GM21515 (cell line): ENCODE measurements around the gene SSX2IP.
A peak's percentile ranks its signal among the peaks of the same experiment; 100 is the strongest.

Experiments
- ATAC-seq: cut with Tn5 transposase; IDR thresholded peaks from one replicate; pipeline ENCODE4 v1.9.1; 2021; ENCODE audit not compliant: unreplicated experiment

SSX2IP gene

GRCh38 chr1:84709131-84709530 lies 18.9 kb upstream of the SSX2IP start:
- ATAC-seq: no peak

- no peak for ATAC-seq
These were observed 17.8 kb upstream of the SSX2IP start for GRCh38 chr1:84708031-84708430.

- ATAC-seq: no peak
These were observed 15.3 kb upstream of the SSX2IP start for GRCh38 chr1:84705513-84705912.

GRCh38 chr1:84704872-84705417 lies 14.7 kb upstream of the SSX2IP start:
- ATAC-seq: no peak

- no peak for ATAC-seq
These were observed 13.2 kb upstream of the SSX2IP start for GRCh38 chr1:84703431-84703830.

GRCh38 chr1:84702143-84702542 lies 11.9 kb upstream of the SSX2IP start:
- no peak for ATAC-seq

GRCh38 chr1:84701376-84701775 lies 11.1 kb upstream of the SSX2IP start:
- no peak for ATAC-seq

- ATAC-seq: no peak
These were observed 9.8 kb upstream of the SSX2IP start for GRCh38 chr1:84700070-84700469.

GRCh38 chr1:84698151-84699110 lies 8.2 kb upstream of the SSX2IP start:
- no peak for ATAC-seq

- no peak for ATAC-seq
These were observed 3.5 kb upstream of the SSX2IP start for GRCh38 chr1:84693785-84694184.

GRCh38 chr1:84693005-84693404 lies 2.7 kb upstream of the SSX2IP start:
- ATAC-seq: no peak

GRCh38 chr1:84692391-84692790 lies 2.1 kb upstream of the SSX2IP start:
- ATAC-seq: no peak

- ATAC-seq: no peak
These were observed 992 bp upstream of the SSX2IP start for GRCh38 chr1:84691122-84691783.

GRCh38 chr1:84689514-84690396 lies 506 bp downstream of the SSX2IP start:
- peak; percentile 36 for ATAC-seq

GRCh38 chr1:84688463-84689061 lies 1.7 kb downstream of the SSX2IP start:
- ATAC-seq: no peak

- ATAC-seq: no peak
These were observed 2.4 kb downstream of the SSX2IP start for GRCh38 chr1:84687714-84688462.

- ATAC-seq: no peak
These were observed 4.0 kb downstream of the SSX2IP start for GRCh38 chr1:84686223-84686622.

GRCh38 chr1:84683508-84683907 lies 6.8 kb downstream of the SSX2IP start:
- no peak for ATAC-seq

GRCh38 chr1:84682047-84682446 lies 8.2 kb downstream of the SSX2IP start:
- ATAC-seq: no peak
